ENCODE results near the gene CAP2.
"Not testable (repeated sequence)": the region's sequence is repeated elsewhere in the genome, so short reads cannot be mapped to it uniquely, and the experiment has no call there.

The CAP2 gene

GRCh38 chr6:17584241-17584803 lies 190.9 kb downstream of the CAP2 start:
- peak overlapping the region; percentile 59 for H3K9ac ChIP-seq (ENCODE audit: low read length)
- H3K27me3 ChIP-seq (replicated peaks; ENCODE audit: control insufficient read depth, insufficient read depth, low read length): no peaks in the 10 kb centered on the region
- peaks cover 8% of the 10 kb centered on the region for H3K4me1 ChIP-seq (ENCODE audit: control insufficient read depth, insufficient read depth, low read length)
- H3K36me3 ChIP-seq (ENCODE audit: control insufficient read depth, insufficient read depth, low read length, severe bottlenecking): no peaks in the 10 kb centered on the region
- no peaks in the 10 kb centered on the region for H3K9me3 ChIP-seq (ENCODE audit: control insufficient read depth, low read length)
- H3K4me3 ChIP-seq (ENCODE audit: low read length): peak overlapping the region; percentile 46
- peak; percentile 91 for DNase-seq (ENCODE audit: low read depth)

DNA sequence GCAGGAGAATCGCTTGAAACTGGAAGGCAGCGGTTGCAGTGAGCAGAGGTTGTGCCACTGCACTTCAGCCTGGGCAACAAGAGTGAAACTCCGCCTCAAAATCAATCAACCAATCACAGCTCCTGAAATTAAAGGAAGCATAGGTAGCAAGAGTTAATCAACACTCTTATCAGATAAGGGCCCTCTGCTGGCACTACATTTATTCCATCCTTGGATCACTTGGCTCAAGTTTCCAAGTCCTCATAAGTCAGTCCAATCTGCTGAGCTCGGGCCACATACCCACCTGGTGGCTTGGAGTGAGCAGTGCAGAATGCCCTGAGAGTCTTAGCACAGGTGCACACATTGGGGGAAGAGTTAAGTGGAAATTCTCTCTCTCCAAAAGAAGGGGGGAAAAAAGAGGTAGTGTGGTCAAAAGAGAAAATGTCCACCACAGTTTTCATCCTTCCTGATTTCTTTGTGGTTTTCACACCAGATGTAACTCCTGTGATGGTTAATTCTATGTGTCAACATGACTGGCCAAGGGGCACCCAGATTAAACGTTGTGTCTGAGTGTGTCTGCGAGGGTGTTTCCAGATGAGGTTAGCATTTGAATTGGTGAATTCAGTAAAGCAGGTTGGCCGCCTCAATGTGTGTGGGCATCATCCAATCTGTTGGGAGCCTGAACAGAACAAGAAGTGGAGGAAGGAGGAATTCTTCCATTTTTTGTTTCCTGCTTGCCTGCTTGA lies 192.5 kb downstream of the CAP2 start:
- no peak for DNase-seq (ENCODE audit: low read depth)
- no peak overlapping the region for H3K4me3 ChIP-seq (ENCODE audit: low read length)
- H3K9ac ChIP-seq (ENCODE audit: low read length): no peak overlapping the region
- no peaks in the 10 kb centered on the region for H3K36me3 ChIP-seq (ENCODE audit: control insufficient read depth, insufficient read depth, low read length, severe bottlenecking)
- no peaks in the 10 kb centered on the region for H3K9me3 ChIP-seq (ENCODE audit: control insufficient read depth, low read length)
- peaks cover 8% of the 10 kb centered on the region for H3K4me1 ChIP-seq (ENCODE audit: control insufficient read depth, insufficient read depth, low read length)
- no peaks in the 10 kb centered on the region for H3K27me3 ChIP-seq (replicated peaks; ENCODE audit: control insufficient read depth, insufficient read depth, low read length)

GRCh38 chr6:17586623-17587022 lies 193.2 kb downstream of the CAP2 start:
- not testable (repeated sequence) for H3K4me1 ChIP-seq (ENCODE audit: control insufficient read depth, insufficient read depth, low read length); H3K9ac ChIP-seq (ENCODE audit: low read length); H3K9me3 ChIP-seq (ENCODE audit: control insufficient read depth, low read length); H3K36me3 ChIP-seq (ENCODE audit: control insufficient read depth, insufficient read depth, low read length, severe bottlenecking); DNase-seq (ENCODE audit: low read depth); H3K4me3 ChIP-seq (ENCODE audit: low read length); H3K27me3 ChIP-seq (replicated peaks; ENCODE audit: control insufficient read depth, insufficient read depth, low read length)

GRCh38 chr6:17588011-17588410 lies 194.6 kb downstream of the CAP2 start:
- Histone ChIP-seq H3K4me1 (ENCODE audit: control insufficient read depth, insufficient read depth, low read length) (peaks cover 8% of the 10 kb centered on the region), H3K9me3 (ENCODE audit: control insufficient read depth, low read length) (no peaks in the 10 kb centered on the region), H3K9ac (ENCODE audit: low read length) (no peak overlapping the region), H3K36me3 (ENCODE audit: control insufficient read depth, insufficient read depth, low read length, severe bottlenecking) (no peaks in the 10 kb centered on the region), H3K4me3 (ENCODE audit: low read length) (no peak overlapping the region), H3K27me3 (replicated peaks; ENCODE audit: control insufficient read depth, insufficient read depth, low read length) (no peaks in the 10 kb centered on the region)
- DNase-seq (ENCODE audit: low read depth): no peak

GRCh38 chr6:17589406-17590096 lies 196.2 kb downstream of the CAP2 start:
- no peak overlapping the region for H3K4me3 ChIP-seq (ENCODE audit: low read length)
- H3K27me3 ChIP-seq (replicated peaks; ENCODE audit: control insufficient read depth, insufficient read depth, low read length): no peaks in the 10 kb centered on the region
- no peaks in the 10 kb centered on the region for H3K36me3 ChIP-seq (ENCODE audit: control insufficient read depth, insufficient read depth, low read length, severe bottlenecking)
- no peaks in the 10 kb centered on the region for H3K9me3 ChIP-seq (ENCODE audit: control insufficient read depth, low read length)
- H3K4me1 ChIP-seq (ENCODE audit: control insufficient read depth, insufficient read depth, low read length): no peaks in the 10 kb centered on the region
- no peak overlapping the region for H3K9ac ChIP-seq (ENCODE audit: low read length)
- peak; percentile 80 for DNase-seq (ENCODE audit: low read depth)

DNA sequence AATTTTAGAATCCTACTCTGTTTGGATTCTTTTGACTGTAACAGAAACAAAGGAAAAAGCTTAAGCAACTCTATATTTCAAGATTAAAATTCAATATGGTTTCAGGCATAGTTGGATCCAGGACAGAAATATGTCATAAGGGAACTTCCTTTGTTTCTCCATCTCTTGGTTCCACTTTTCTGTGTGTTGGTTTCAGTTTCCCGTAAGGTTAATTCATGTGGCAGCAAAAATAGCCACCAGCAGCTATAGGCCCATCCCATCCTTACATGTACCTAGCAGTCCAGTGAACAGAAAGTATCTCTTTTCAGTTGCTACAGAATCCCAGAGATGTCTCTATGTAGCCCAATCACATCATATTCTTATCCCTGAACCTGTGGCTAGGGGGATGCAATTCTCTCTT lies 197.9 kb downstream of the CAP2 start:
- Histone ChIP-seq H3K4me3 (ENCODE audit: low read length) (no peak overlapping the region), H3K27me3 (replicated peaks; ENCODE audit: control insufficient read depth, insufficient read depth, low read length) (no peaks in the 10 kb centered on the region), H3K36me3 (ENCODE audit: control insufficient read depth, insufficient read depth, low read length, severe bottlenecking) (no peaks in the 10 kb centered on the region), H3K9me3 (ENCODE audit: control insufficient read depth, low read length) (no peaks in the 10 kb centered on the region), H3K4me1 (ENCODE audit: control insufficient read depth, insufficient read depth, low read length) (no peaks in the 10 kb centered on the region), H3K9ac (ENCODE audit: low read length) (no peak overlapping the region)
- no peak for DNase-seq (ENCODE audit: low read depth)

GRCh38 chr6:17593246-17593645 lies 199.9 kb downstream of the CAP2 start:
- Histone ChIP-seq H3K36me3 (ENCODE audit: control insufficient read depth, insufficient read depth, low read length, severe bottlenecking) (no peaks in the 10 kb centered on the region), H3K4me3 (ENCODE audit: low read length) (no peak overlapping the region), H3K9ac (ENCODE audit: low read length) (no peak overlapping the region), H3K4me1 (ENCODE audit: control insufficient read depth, insufficient read depth, low read length) (no peaks in the 10 kb centered on the region), H3K27me3 (replicated peaks; ENCODE audit: control insufficient read depth, insufficient read depth, low read length) (no peaks in the 10 kb centered on the region), H3K9me3 (ENCODE audit: control insufficient read depth, low read length) (no peaks in the 10 kb centered on the region)
- no peak for DNase-seq (ENCODE audit: low read depth)

DNA sequence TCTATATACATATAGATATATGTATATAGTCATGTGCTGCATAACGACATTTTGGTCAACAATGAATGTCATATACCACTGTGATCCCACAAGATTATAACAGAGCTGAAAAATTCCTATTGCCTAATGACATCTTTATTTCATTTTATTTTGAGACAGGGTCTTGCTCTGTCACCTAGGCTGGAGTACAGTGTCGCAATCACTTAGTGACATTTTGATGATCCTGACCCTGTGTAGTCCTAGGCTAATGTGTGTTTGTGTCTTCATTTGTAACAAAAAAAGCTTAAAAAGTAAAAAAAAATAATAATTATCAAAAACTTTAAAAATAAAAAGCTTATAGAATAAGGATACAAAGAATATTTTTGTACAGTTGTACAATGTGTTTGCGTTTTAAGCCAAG lies 202.7 kb downstream of the CAP2 start:
- no peak overlapping the region for H3K4me3 ChIP-seq (ENCODE audit: low read length)
- DNase-seq (ENCODE audit: low read depth): no peak
- no peak overlapping the region for H3K9ac ChIP-seq (ENCODE audit: low read length)
- no peaks in the 10 kb centered on the region for H3K27me3 ChIP-seq (replicated peaks; ENCODE audit: control insufficient read depth, insufficient read depth, low read length)
- H3K9me3 ChIP-seq (ENCODE audit: control insufficient read depth, low read length): no peaks in the 10 kb centered on the region
- H3K4me1 ChIP-seq (ENCODE audit: control insufficient read depth, insufficient read depth, low read length): no peaks in the 10 kb centered on the region
- no peaks in the 10 kb centered on the region for H3K36me3 ChIP-seq (ENCODE audit: control insufficient read depth, insufficient read depth, low read length, severe bottlenecking)

GRCh38 chr6:17599877-17600526 lies 206.6 kb downstream of the CAP2 start, which contains the start of gene FAM8A1:
TSS of gene FAM8A1 (plus strand) at chr6:17600302. CDS start at chr6:17600410, 108 bp downstream.
- Histone ChIP-seq H3K9me3 (ENCODE audit: control insufficient read depth, low read length) (no peaks in the 10 kb centered on the region), H3K36me3 (ENCODE audit: control insufficient read depth, insufficient read depth, low read length, severe bottlenecking) (peaks cover 17% of the 10 kb centered on the region), H3K4me3 (ENCODE audit: low read length) (peak within 1 kb of the TSS; percentile 85), H3K27me3 (replicated peaks; ENCODE audit: control insufficient read depth, insufficient read depth, low read length) (no peaks in the 10 kb centered on the region), H3K9ac (ENCODE audit: low read length) (peak within 1 kb of the TSS; percentile 83), H3K4me1 (ENCODE audit: control insufficient read depth, insufficient read depth, low read length) (peaks cover 18% of the 10 kb centered on the region)
- peak; percentile 96 for DNase-seq (ENCODE audit: low read depth)

GRCh38 chr6:17600527-17601385 lies 207.4 kb downstream of the CAP2 start:
- peaks cover 18% of the 10 kb centered on the region for H3K4me1 ChIP-seq (ENCODE audit: control insufficient read depth, insufficient read depth, low read length)
- H3K9me3 ChIP-seq (ENCODE audit: control insufficient read depth, low read length): no peaks in the 10 kb centered on the region
- H3K36me3 ChIP-seq (ENCODE audit: control insufficient read depth, insufficient read depth, low read length, severe bottlenecking): peaks cover 22% of the 10 kb centered on the region
- peak overlapping the region; percentile 83 for H3K9ac ChIP-seq (ENCODE audit: low read length)
- peak overlapping the region; percentile 85 for H3K4me3 ChIP-seq (ENCODE audit: low read length)
- no peaks in the 10 kb centered on the region for H3K27me3 ChIP-seq (replicated peaks; ENCODE audit: control insufficient read depth, insufficient read depth, low read length)
- peak; percentile 62 for DNase-seq (ENCODE audit: low read depth)
